CD14-positive monocyte (primary cell): ENCODE results near the gene CARD11. TPM values are rescaled to one million over a fixed set of nuclear protein-coding genes. Genes with fewer than 3 reads are reported as not detected.
A peak's percentile ranks its signal among the peaks of the same experiment; 100 is the strongest.

Source experiments
- DNase-seq, 3 donors: peaks; one replicate each; pipeline ENCODE4 v3.0.0-alpha.2; 2011 to 2022
- H2AFZ ChIP-seq: 2 replicates; pipeline ENCODE4 v1.6.0; 2012; ENCODE audit warnings: mild to moderate bottlenecking, low read depth, low read length, inconsistent platforms; ENCODE audit not compliant: insufficient read depth, poor library complexity, severe bottlenecking
- H3K27ac ChIP-seq, 2 donors: 1 replicate in 1 of 2; 2 replicates in 1 of 2; pipeline ENCODE4 v1.5.1; 2012 to 2013; ENCODE audit warnings: low read length in 2 of 2, control low read depth in 1 of 2, inconsistent platforms in 1 of 2, low read depth in 1 of 2, mild to moderate bottlenecking in 1 of 2
- H3K27me3 ChIP-seq, 2 donors: one replicate each; pipeline versions ENCODE4 v1.6.0 to v1.6.1; 2011 to 2013; ENCODE audit warnings: low read length in 2 of 2; ENCODE audit not compliant: control insufficient read depth in 2 of 2, insufficient read depth in 2 of 2
- H3K36me3 ChIP-seq, 2 donors: replicated peaks in 1 of 2; 1 replicate in 1 of 2; 2 replicates in 1 of 2; pipeline versions ENCODE4 v1.5.1 to v1.6.1; 2012 to 2013; ENCODE audit warnings: low read length in 2 of 2, control low read depth in 1 of 2, inconsistent platforms in 1 of 2, mild to moderate bottlenecking in 1 of 2; ENCODE audit not compliant: insufficient read depth in 2 of 2, control insufficient read depth in 1 of 2
- H3K4me1 ChIP-seq, 2 donors: 1 replicate in 1 of 2; 2 replicates in 1 of 2; pipeline versions ENCODE4 v1.5.1 to v1.6.1; 2012 to 2013; ENCODE audit warnings: low read length in 2 of 2, control low read depth in 1 of 2, inconsistent platforms in 1 of 2, mild to moderate bottlenecking in 1 of 2, moderate library complexity in 1 of 2; ENCODE audit not compliant: insufficient read depth in 2 of 2, control insufficient read depth in 1 of 2
- H3K4me2 ChIP-seq: replicated peaks from 2 replicates; pipeline ENCODE3; 2012; ENCODE audit warnings: low read length, moderate library complexity, mild to moderate bottlenecking; ENCODE audit not compliant: poor library complexity, severe bottlenecking; ENCODE audit errors: extremely low read depth
- H3K4me3 ChIP-seq, 3 experiments: fragments of 200-600 bp in 1 of 3; sonication (generic) in 1 of 3; replicated peaks in 1 of 3; 1 replicate in 2 of 3; 2 replicates in 1 of 3; pipeline ENCODE4 v1.5.1; 2011 to 2013; ENCODE audit warnings: low read length in 3 of 3, mild to moderate bottlenecking in 3 of 3, control low read depth in 2 of 3, low read depth in 2 of 3, inconsistent platforms in 1 of 3, moderate library complexity in 1 of 3
- H3K79me2 ChIP-seq: 2 replicates; pipeline ENCODE4 v1.6.0; 2012; ENCODE audit warnings: mild to moderate bottlenecking, control low read depth, inconsistent platforms, low read length, moderate library complexity; ENCODE audit not compliant: insufficient read depth
- H3K9ac ChIP-seq: 2 replicates; pipeline ENCODE4 v1.6.0; 2017; ENCODE audit warnings: low read length, mild to moderate bottlenecking; ENCODE audit not compliant: insufficient read depth, poor library complexity, severe bottlenecking
- H3K9me3 ChIP-seq, 2 donors: replicated peaks in 1 of 2; 1 replicate in 1 of 2; 2 replicates in 1 of 2; pipeline versions ENCODE4 v1.5.1 to v1.6.1; 2012 to 2013; ENCODE audit warnings: low read length in 2 of 2, control low read depth in 1 of 2; ENCODE audit not compliant: control insufficient read depth in 1 of 2, insufficient read depth in 1 of 2
- H4K20me1 ChIP-seq: 2 replicates; pipeline ENCODE4 v1.6.0; 2012; ENCODE audit warnings: mild to moderate bottlenecking, low read length, control low read depth, moderate library complexity; ENCODE audit not compliant: insufficient read depth
- H3K27ac Mint-ChIP-seq, 7 donors: one replicate each; pipeline ENCODE4 v1.8.0; 2020; ENCODE audit warnings: mild to moderate bottlenecking in 7 of 7, mixed read lengths in 7 of 7, moderate library complexity in 6 of 7, inconsistent platforms in 2 of 7
- H3K27me3 Mint-ChIP-seq, 3 donors: one replicate each; pipeline ENCODE4 v1.8.0; 2021 to 2022; ENCODE audit warnings: low read depth in 3 of 3, mild to moderate bottlenecking in 3 of 3, mixed read lengths in 3 of 3, moderate library complexity in 3 of 3, inconsistent platforms in 1 of 3
- H3K36me3 Mint-ChIP-seq, 2 donors: one replicate each; pipeline ENCODE4 v1.8.0; 2020; ENCODE audit warnings: mixed read lengths in 2 of 2, inconsistent platforms in 1 of 2, mild to moderate bottlenecking in 1 of 2
- H3K4me1 Mint-ChIP-seq: one replicate; pipeline ENCODE4 v1.8.0; 2020; ENCODE audit warnings: mild to moderate bottlenecking, mixed read lengths
- H3K4me3 Mint-ChIP-seq, 2 donors: one replicate each; pipeline ENCODE4 v1.8.0; 2020; ENCODE audit warnings: mild to moderate bottlenecking in 2 of 2, mixed read lengths in 2 of 2, moderate library complexity in 1 of 2
- H3K9me3 Mint-ChIP-seq, 7 donors: one replicate each; pipeline ENCODE4 v1.8.0; 2020 to 2022; ENCODE audit warnings: mixed read lengths in 7 of 7, mild to moderate bottlenecking in 6 of 7, moderate library complexity in 6 of 7, inconsistent platforms in 2 of 7
- CTCF ChIP-seq: fragments of 200-600 bp; IDR thresholded peaks from one replicate; pipeline ENCODE4 v1.8.0; 2022; ENCODE audit warnings: antibody characterized with exemption, mild to moderate bottlenecking
- WGBS: methylation state at CpG from one replicate; pipeline ENCODE4 v1.1.5; 2013; ENCODE audit warnings: missing lambda C conversion rate; ENCODE audit not compliant: insufficient coverage; 5-methylcytosine and 5-hydroxymethylcytosine counted together
- intact Hi-C, 2 donors: fragments of 100-400 bp; cut with micrococcal nuclease; formaldehyde crosslinking; loops; one replicate each; pipeline versions ENCODE4 v1.15.0 to v1.15.1; 2023
- polyA plus RNA-seq, 3 donors: library from polyadenylated mRNA; depleted of rRNA in 1 of 3; unstranded in 2 of 3; stranded (reverse) in 1 of 3; fragments of 300-500 nt in 2 of 3; fragments of >200 nt in 1 of 3; fragmentation: Illumina TruSeq in 2 of 3; gene quantifications; 1 replicate in 2 of 3; 2 replicates in 1 of 3; pipeline ENCODE4 v1.2.3, GENCODE V29; 2012 to 2021

Gene CARD11
- polyA plus RNA-seq, 3 donors, result 0.04 to 0.17 TPM; not detected in 1

GRCh38 chr7:2945171-2945570, 98.5 kb downstream of the CARD11 start:
- Histone ChIP-seq H3K4me1 (peaks cover 23 to 25% of the 10 kb centered on the region in 2 donors), H4K20me1 (no peaks in the 10 kb centered on the region), H3K79me2 (no peaks in the 10 kb centered on the region), H2AFZ (no peak overlapping the region), H3K9ac (no peak overlapping the region), H3K27me3 (no peaks in the 10 kb centered on the region), H3K27ac (no peak overlapping the region), H3K36me3 (no peaks in the 10 kb centered on the region), H3K9me3 (peaks cover 5 to 11% of the 10 kb centered on the region in 2 donors), H3K4me3 (no peak overlapping the region), H3K4me2 (no peak overlapping the region)
- peak overlapping the region in 1 of 7 donors; percentile 37 for H3K27ac Mint-ChIP-seq
- peaks cover 6 to 7% (median 7%) of the 10 kb centered on the region in 3 donors for H3K27me3 Mint-ChIP-seq
- DNase-seq, result no peak
- no peak for TF ChIP-seq CTCF
- WGBS, result 100% methylated on average over 2 of the region's 4 CpGs
- peaks cover 7 to 16% (median 13%) of the 10 kb centered on the region in 7 donors for H3K9me3 Mint-ChIP-seq
- intact Hi-C loops, result no loop called here
- no peaks in the 10 kb centered on the region for H3K36me3 Mint-ChIP-seq
- no peak overlapping the region for H3K4me3 Mint-ChIP-seq
- peaks cover 24% of the 10 kb centered on the region for H3K4me1 Mint-ChIP-seq

GRCh38 chr7:2944739-2945138, 98.9 kb downstream of the CARD11 start:
- no peaks in the 10 kb centered on the region for H3K36me3 ChIP-seq
- no peak overlapping the region for H3K4me3 ChIP-seq
- peaks cover 8 to 18% (median 15%) of the 10 kb centered on the region in 7 donors for H3K9me3 Mint-ChIP-seq
- no peak for TF ChIP-seq CTCF
- peak overlapping the region in 1 of 7 donors; percentile 32 for H3K27ac Mint-ChIP-seq
- peak overlapping the region in 1 of 2 donors; percentile 32 for H3K4me3 Mint-ChIP-seq
- H3K4me2 ChIP-seq, result no peak overlapping the region
- no peak overlapping the region for H3K27ac ChIP-seq
- no peaks in the 10 kb centered on the region for H4K20me1 ChIP-seq
- peaks cover 9 to 14% of the 10 kb centered on the region in 2 donors for H3K9me3 ChIP-seq
- peaks cover 7 to 8% (median 7%) of the 10 kb centered on the region in 3 donors for H3K27me3 Mint-ChIP-seq
- peaks cover 22% of the 10 kb centered on the region for H3K4me1 Mint-ChIP-seq
- H3K4me1 ChIP-seq, result peaks cover 21 to 22% of the 10 kb centered on the region in 2 donors
- H3K9ac ChIP-seq, result no peak overlapping the region
- WGBS, result 23% methylated on average over 4 of the region's 5 CpGs
- H3K36me3 Mint-ChIP-seq, result no peaks in the 10 kb centered on the region
- H3K27me3 ChIP-seq, result no peaks in the 10 kb centered on the region
- H2AFZ ChIP-seq, result no peak overlapping the region
- DNase-seq, result peak in 2 of 3 donors; percentile 37 to 48
- intact Hi-C loops, result no loop called here
- H3K79me2 ChIP-seq, result no peaks in the 10 kb centered on the region
